HepG2 (cell line): ENCODE measurements around the gene LLGL1. TPM values are rescaled to one million over a fixed set of nuclear protein-coding genes. Genes with fewer than 3 reads are reported as not detected.

Experiments used
- HOXA5 ChIP-seq: sonication (generic); formaldehyde crosslinking; IDR thresholded peaks from 2 replicates; pipeline ENCODE4 v1.4.0; 2020; ENCODE audit warnings: missing genetic modification reagents
- RBAK ChIP-seq: sonication (generic); formaldehyde crosslinking; IDR thresholded peaks from 2 replicates; pipeline ENCODE4 v1.5.1; 2020; ENCODE audit warnings: mild to moderate bottlenecking, missing genetic modification reagents
- ZBTB8A ChIP-seq: sonication (generic); formaldehyde crosslinking; IDR thresholded peaks from 2 replicates; pipeline ENCODE4 v1.4.0; 2020; ENCODE audit warnings: mild to moderate bottlenecking, low read depth, missing genetic modification reagents, borderline replicate concordance
- ZFY ChIP-seq: sonication (generic); formaldehyde crosslinking; IDR thresholded peaks from 2 replicates; pipeline ENCODE4 v1.4.0; 2020; ENCODE audit warnings: missing genetic modification reagents
- ZNF160 ChIP-seq: sonication (generic); formaldehyde crosslinking; IDR thresholded peaks from 2 replicates; pipeline ENCODE4 v1.8.0; 2022; ENCODE audit warnings: mild to moderate bottlenecking, inconsistent platforms, missing genetic modification reagents
- ZNF564 ChIP-seq: sonication (generic); formaldehyde crosslinking; IDR thresholded peaks from 2 replicates; pipeline ENCODE4 v1.8.1; 2023; ENCODE audit warnings: mild to moderate bottlenecking, missing genetic modification reagents
- ZNF746 ChIP-seq: sonication (generic); formaldehyde crosslinking; IDR thresholded peaks from 2 replicates; pipeline ENCODE4 v1.8.0; 2022; ENCODE audit warnings: mild to moderate bottlenecking, missing genetic modification reagents
- ZNF850 ChIP-seq: sonication (generic); formaldehyde crosslinking; conservative IDR thresholded peaks from 2 replicates; pipeline ENCODE4 v1.9.0; 2021; ENCODE audit warnings: mild to moderate bottlenecking, missing genetic modification reagents
- polyA plus RNA-seq, 8 experiments: library from polyadenylated mRNA; depleted of rRNA in 3 of 8; stranded (reverse) in 7 of 8; unstranded in 1 of 8; fragments of >200 nt; fragmentation: Illumina TruSeq in 4 of 8; extraction: Trizol in 4 of 8; gene quantifications; 2 replicates each; pipeline versions ENCODE4 v1.2.1 to v1.2.3, GENCODE V29; 2011 to 2016; ENCODE audit warnings: low read depth in 4 of 8, missing spikeins in 1 of 8, mixed read lengths in 1 of 8; ENCODE audit not compliant: insufficient read depth in 1 of 8
- total RNA-seq, 5 experiments: library from RNA; depleted of rRNA; stranded (reverse); fragments of >200 nt; fragmentation: Illumina TruSeq; extraction: Trizol; gene quantifications; 2 replicates each; pipeline ENCODE4 v1.2.3, GENCODE V29; 2016; ENCODE audit warnings: low read depth in 1 of 5
- TF ChIP-seq, protein P1 (sequence below): IDR thresholded peaks from 2 replicates; pipeline ENCODE4 v1.4.0; 2020; ENCODE audit warnings: mild to moderate bottlenecking, missing genetic modification reagents
- TF ChIP-seq, protein P2 (sequence below): sonication (generic); formaldehyde crosslinking; IDR thresholded peaks from 2 replicates; pipeline ENCODE4 v1.5.0; 2020; ENCODE audit warnings: mild to moderate bottlenecking, missing genetic modification reagents, borderline replicate concordance
- TF ChIP-seq, protein P3 (sequence below): sonication (generic); formaldehyde crosslinking; IDR thresholded peaks from 2 replicates; pipeline ENCODE4 v1.5.0; 2020; ENCODE audit warnings: mild to moderate bottlenecking, missing genetic modification reagents
- TF ChIP-seq, protein P4 (sequence below): sonication (generic); formaldehyde crosslinking; IDR thresholded peaks from 2 replicates; pipeline ENCODE4 v1.5.1; 2020; ENCODE audit warnings: missing genetic modification reagents, mild to moderate bottlenecking, borderline replicate concordance
- TF ChIP-seq, protein P5 (sequence below): sonication (generic); formaldehyde crosslinking; IDR thresholded peaks from 2 replicates; pipeline ENCODE4 v1.4.0; 2020; ENCODE audit warnings: missing genetic modification reagents
- TF ChIP-seq, protein P6 (sequence below): sonication (generic); formaldehyde crosslinking; IDR thresholded peaks from 2 replicates; pipeline ENCODE4 v1.5.1; 2020; ENCODE audit warnings: mild to moderate bottlenecking, missing genetic modification reagents, moderate library complexity

The LLGL1 gene
- total and polyA plus RNA-seq, 2 of the 13 experiments (the other 11 are each of a cell fraction or from before 2014, with no cell fraction given) = 15.0 to 15.3 TPM

DNA sequence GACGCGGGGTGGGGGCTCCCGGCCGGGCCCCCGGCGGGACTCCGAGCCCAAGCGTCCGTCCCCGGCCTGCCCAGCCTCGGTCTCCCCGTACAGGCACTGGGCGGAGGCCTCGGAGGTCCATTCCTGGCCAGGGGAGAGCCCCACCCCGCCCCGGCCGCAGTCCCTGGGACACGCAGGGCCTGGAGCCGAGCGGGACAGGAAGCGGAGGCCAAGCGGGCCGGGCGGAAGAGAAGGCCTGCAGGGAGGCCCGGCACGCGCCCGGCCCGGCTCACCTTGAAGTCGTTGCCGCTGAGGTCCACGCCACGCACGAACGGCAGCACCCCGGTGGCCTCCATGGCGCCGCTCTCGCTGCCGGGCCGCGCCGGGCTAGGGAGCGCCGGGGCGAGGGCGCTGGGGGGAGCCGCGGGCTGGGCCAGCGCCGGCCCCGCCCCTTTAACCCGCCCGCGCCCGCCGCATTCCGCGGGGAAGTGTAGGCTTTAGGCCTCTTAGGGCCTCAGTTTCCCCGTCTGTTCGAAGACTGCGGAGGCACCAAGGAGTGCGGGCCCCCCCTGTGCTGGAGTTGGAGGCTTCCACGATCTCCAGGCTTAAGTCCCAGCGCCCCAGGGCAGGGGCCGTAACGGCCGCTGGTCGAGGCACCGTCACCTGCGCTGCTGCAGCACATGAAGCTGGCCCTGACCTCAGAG, 33.1 kb downstream of the LLGL1 start, which contains the start of gene FLII (continued):
- TF ChIP-seq, protein P1, sequence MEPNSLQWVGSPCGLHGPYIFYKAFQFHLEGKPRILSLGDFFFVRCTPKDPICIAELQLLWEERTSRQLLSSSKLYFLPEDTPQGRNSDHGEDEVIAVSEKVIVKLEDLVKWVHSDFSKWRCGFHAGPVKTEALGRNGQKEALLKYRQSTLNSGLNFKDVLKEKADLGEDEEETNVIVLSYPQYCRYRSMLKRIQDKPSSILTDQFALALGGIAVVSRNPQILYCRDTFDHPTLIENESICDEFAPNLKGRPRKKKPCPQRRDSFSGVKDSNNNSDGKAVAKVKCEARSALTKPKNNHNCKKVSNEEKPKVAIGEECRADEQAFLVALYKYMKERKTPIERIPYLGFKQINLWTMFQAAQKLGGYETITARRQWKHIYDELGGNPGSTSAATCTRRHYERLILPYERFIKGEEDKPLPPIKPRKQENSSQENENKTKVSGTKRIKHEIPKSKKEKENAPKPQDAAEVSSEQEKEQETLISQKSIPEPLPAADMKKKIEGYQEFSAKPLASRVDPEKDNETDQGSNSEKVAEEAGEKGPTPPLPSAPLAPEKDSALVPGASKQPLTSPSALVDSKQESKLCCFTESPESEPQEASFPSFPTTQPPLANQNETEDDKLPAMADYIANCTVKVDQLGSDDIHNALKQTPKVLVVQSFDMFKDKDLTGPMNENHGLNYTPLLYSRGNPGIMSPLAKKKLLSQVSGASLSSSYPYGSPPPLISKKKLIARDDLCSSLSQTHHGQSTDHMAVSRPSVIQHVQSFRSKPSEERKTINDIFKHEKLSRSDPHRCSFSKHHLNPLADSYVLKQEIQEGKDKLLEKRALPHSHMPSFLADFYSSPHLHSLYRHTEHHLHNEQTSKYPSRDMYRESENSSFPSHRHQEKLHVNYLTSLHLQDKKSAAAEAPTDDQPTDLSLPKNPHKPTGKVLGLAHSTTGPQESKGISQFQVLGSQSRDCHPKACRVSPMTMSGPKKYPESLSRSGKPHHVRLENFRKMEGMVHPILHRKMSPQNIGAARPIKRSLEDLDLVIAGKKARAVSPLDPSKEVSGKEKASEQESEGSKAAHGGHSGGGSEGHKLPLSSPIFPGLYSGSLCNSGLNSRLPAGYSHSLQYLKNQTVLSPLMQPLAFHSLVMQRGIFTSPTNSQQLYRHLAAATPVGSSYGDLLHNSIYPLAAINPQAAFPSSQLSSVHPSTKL (CRISPR knock-in tag) = peak; percentile 26; the same call in 1 of the 2 replicates
- TF ChIP-seq, protein P2, sequence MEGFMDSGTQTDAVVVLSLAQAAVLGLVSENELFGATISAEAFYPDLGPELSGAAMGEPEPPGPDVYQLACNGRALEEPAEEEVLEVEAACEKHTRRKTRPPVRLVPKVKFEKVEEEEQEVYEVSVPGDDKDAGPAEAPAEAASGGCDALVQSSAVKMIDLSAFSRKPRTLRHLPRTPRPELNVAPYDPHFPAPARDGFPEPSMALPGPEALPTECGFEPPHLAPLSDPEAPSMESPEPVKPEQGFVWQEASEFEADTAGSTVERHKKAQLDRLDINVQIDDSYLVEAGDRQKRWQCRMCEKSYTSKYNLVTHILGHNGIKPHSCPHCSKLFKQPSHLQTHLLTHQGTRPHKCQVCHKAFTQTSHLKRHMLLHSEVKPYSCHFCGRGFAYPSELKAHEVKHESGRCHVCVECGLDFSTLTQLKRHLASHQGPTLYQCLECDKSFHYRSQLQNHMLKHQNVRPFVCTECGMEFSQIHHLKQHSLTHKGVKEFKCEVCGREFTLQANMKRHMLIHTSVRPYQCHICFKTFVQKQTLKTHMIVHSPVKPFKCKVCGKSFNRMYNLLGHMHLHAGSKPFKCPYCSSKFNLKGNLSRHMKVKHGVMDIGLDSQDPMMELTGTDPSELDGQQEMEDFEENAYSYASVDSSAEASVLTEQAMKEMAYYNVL = no peak
- TF ChIP-seq ZNF160 (no peak), HOXA5 (CRISPR knock-in tag) (peak; percentile 77), ZBTB8A (CRISPR knock-in tag) (no peak), ZFY (CRISPR knock-in tag) (peak; percentile 97), ZNF850 (no peak), RBAK (CRISPR knock-in tag) (no peak), ZNF564 (CRISPR knock-in tag) (peak; percentile 22; the same call in 1 of the 2 replicates), ZNF746 (no peak)
- TF ChIP-seq, protein P3, sequence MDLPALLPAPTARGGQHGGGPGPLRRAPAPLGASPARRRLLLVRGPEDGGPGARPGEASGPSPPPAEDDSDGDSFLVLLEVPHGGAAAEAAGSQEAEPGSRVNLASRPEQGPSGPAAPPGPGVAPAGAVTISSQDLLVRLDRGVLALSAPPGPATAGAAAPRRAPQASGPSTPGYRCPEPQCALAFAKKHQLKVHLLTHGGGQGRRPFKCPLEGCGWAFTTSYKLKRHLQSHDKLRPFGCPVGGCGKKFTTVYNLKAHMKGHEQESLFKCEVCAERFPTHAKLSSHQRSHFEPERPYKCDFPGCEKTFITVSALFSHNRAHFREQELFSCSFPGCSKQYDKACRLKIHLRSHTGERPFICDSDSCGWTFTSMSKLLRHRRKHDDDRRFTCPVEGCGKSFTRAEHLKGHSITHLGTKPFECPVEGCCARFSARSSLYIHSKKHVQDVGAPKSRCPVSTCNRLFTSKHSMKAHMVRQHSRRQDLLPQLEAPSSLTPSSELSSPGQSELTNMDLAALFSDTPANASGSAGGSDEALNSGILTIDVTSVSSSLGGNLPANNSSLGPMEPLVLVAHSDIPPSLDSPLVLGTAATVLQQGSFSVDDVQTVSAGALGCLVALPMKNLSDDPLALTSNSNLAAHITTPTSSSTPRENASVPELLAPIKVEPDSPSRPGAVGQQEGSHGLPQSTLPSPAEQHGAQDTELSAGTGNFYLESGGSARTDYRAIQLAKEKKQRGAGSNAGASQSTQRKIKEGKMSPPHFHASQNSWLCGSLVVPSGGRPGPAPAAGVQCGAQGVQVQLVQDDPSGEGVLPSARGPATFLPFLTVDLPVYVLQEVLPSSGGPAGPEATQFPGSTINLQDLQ (CRISPR knock-in tag) = peak; percentile 17; the same call in 1 of the 2 replicates
- TF ChIP-seq, protein P4, sequence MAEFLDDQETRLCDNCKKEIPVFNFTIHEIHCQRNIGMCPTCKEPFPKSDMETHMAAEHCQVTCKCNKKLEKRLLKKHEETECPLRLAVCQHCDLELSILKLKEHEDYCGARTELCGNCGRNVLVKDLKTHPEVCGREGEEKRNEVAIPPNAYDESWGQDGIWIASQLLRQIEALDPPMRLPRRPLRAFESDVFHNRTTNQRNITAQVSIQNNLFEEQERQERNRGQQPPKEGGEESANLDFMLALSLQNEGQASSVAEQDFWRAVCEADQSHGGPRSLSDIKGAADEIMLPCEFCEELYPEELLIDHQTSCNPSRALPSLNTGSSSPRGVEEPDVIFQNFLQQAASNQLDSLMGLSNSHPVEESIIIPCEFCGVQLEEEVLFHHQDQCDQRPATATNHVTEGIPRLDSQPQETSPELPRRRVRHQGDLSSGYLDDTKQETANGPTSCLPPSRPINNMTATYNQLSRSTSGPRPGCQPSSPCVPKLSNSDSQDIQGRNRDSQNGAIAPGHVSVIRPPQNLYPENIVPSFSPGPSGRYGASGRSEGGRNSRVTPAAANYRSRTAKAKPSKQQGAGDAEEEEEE = no peak
- TF ChIP-seq, protein P5, sequence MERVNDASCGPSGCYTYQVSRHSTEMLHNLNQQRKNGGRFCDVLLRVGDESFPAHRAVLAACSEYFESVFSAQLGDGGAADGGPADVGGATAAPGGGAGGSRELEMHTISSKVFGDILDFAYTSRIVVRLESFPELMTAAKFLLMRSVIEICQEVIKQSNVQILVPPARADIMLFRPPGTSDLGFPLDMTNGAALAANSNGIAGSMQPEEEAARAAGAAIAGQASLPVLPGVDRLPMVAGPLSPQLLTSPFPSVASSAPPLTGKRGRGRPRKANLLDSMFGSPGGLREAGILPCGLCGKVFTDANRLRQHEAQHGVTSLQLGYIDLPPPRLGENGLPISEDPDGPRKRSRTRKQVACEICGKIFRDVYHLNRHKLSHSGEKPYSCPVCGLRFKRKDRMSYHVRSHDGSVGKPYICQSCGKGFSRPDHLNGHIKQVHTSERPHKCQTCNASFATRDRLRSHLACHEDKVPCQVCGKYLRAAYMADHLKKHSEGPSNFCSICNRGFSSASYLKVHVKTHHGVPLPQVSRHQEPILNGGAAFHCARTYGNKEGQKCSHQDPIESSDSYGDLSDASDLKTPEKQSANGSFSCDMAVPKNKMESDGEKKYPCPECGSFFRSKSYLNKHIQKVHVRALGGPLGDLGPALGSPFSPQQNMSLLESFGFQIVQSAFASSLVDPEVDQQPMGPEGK (CRISPR knock-in tag) = peak; percentile 79
- TF ChIP-seq, protein P6, sequence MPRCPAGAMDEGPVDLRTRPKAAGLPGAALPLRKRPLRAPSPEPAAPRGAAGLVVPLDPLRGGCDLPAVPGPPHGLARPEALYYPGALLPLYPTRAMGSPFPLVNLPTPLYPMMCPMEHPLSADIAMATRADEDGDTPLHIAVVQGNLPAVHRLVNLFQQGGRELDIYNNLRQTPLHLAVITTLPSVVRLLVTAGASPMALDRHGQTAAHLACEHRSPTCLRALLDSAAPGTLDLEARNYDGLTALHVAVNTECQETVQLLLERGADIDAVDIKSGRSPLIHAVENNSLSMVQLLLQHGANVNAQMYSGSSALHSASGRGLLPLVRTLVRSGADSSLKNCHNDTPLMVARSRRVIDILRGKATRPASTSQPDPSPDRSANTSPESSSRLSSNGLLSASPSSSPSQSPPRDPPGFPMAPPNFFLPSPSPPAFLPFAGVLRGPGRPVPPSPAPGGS (CRISPR knock-in tag) = 0 out of 2 replicates have a peak, but pooled peaks have one; percentile 42
